HG03280 (cell line): Measurements from ENCODE around the gene LAD1.

Experiments
- ATAC-seq: cut with Tn5 transposase; IDR thresholded peaks from one replicate; pipeline ENCODE4 v1.9.1; 2021; ENCODE audit warnings: mild to moderate bottlenecking, moderate library complexity; ENCODE audit not compliant: unreplicated experiment

The LAD1 gene

GRCh38 chr1:201419746-201420607 is 20.9 kb upstream of the LAD1 start:
- no peak for ATAC-seq

DNA sequence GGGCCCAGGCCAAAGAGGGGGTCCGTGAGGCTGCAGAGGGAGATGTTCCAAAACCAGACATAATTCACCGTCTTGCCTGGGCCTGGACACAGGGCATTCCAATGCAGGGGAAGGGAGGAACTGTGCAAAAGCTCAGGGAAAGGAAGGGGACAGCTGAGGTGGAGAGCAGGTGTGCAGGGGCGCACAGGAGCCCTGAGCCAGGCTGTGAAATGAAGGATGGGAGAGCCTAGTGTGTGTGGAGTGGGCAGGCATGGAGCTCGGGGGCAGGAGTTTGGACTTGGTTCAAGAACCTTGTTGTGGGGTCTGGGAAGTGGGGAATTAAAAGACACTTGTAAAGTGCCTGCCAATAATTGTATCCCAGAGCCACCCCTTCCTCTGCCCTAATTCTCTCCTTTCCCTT is 20.1 kb upstream of the LAD1 start:
- no peak for ATAC-seq

- no peak for ATAC-seq
Observed at GRCh38 chr1:201418461-201418860, 19.3 kb upstream of the LAD1 start.

GRCh38 chr1:201414051-201414738 is 15.1 kb upstream of the LAD1 start:
- ATAC-seq, result no peak

DNA sequence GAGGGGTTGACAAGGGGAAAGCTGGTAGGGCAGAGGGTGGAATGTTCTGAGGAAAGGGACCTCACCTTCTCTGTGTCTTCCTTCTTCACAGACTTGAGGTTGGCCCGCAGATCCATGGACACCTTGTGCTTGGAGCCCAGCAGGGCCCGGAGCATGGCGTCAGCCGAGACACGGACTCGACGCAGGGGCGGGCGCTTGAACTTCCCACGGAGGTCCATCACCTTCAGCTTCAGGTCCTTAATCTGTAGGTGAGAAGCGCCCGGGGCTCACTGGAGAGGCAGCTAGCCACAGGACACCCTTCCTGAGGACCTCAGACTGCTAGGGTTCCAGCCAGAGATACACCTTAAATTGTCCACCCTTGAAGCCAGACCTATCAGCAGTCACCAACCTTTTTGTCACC is 12.2 kb upstream of the LAD1 start:
- no peak for ATAC-seq

- no peak for ATAC-seq
Observed at GRCh38 chr1:201409440-201409839, 10.3 kb upstream of the LAD1 start.

- no peak for ATAC-seq
Observed at GRCh38 chr1:201408834-201409200, 9.7 kb upstream of the LAD1 start.

GRCh38 chr1:201408176-201408833 is 9.2 kb upstream of the LAD1 start:
- no peak for ATAC-seq

DNA sequence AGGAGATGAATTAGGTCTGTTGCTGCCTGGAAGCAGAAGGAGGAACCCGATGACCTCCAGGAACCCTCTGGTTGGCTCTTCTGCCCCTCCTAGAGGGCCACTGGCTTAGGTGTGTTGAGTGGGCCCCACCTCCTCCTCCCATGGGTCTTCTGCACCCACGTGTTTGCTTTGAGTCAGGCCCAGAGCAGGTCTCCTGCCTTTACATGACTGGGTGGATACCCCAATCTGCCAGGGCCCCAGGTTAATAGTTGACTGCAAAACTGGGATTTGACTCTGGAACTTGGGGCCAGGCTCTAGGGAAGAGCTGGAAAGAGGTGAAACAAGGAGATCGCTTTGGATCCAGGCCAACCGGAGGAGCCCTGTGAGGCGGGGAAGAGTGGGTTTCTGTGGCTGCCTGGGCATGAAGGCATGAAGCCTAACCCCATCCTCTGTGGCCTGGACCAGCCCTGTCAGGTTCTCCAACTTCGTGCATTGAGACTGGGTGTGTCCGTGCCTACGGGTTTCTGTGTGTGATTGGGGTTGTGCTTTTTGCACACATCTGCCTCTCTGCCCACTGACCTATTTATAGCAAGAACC is 7.8 kb upstream of the LAD1 start:
- no peak for ATAC-seq

GRCh38 chr1:201405484-201405831 is 6.3 kb upstream of the LAD1 start:
- ATAC-seq, result no peak

GRCh38 chr1:201404722-201405483 is 5.8 kb upstream of the LAD1 start:
- no peak for ATAC-seq

DNA sequence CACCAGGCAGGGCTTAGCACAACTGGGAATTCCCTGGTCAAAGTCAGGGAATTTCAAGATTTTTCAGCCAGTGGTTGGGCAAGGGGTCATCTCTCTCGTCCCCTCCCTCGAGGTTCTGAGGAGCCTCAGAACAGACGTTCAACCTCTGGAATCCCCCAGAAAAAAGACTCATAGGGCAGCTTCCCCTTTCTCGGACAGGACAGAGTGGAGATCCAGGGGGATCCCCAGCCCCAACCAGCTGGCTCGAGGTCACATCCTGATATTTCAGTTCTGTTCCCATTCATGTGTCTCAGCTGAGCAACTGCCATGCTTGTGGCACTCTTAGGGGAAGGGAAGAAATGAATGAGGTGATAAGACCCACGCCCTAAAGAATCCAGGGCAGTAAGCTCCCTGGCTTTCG is 4.9 kb upstream of the LAD1 start:
- no peak for ATAC-seq

DNA sequence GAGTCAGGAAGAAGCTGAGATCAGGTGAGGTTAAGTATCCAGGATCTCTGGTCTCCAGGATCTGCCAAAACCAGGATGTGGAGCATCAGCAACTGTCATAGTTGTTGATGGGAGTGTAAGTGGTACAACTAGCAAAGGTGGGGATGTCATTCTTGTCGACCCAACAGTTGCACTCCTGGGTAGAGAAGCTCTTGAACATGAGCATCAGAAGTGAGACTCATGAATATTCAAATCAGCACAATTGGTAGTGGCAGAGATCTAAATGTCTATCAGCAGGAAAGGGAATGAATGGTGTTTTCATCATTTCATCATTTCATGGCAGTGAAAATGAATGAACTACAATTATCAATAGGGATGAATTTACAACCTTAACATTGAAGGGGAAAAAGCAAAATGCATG is 4.2 kb upstream of the LAD1 start:
- ATAC-seq, result no peak

GRCh38 chr1:201401700-201402099 is 2.6 kb upstream of the LAD1 start:
- no peak for ATAC-seq

GRCh38 chr1:201400852-201401230 is 1.7 kb upstream of the LAD1 start:
- ATAC-seq, result no peak

DNA sequence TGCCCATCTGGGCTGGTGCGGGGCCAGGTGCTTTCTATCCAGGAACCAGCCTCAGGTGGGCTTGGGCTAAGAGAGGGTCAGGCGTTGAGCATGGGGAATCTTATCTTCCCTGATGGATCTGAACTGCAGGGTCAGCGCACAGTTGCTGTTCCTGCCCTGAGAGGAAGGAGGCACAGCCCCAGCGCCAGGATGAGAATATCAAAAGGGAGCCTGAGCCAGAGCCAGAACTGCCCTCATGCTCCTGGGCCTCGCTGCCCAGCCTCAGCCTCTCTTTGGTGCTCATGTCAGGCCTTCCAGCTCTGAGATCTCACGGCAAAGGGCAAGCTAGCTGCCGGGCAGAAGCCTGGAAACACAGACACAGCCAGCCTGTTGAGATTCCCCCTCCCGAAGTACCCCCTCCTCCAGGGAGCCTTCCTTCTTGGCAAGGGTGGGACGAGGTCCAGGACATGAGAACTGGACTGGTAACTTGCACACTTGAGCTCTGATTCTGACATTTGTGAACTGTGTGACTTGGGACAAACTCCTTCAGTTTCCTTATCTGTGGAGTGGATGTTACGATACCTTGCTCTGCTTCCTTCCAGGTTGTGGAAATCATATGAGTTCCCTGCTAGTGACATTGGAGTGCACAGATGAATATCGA is 1.2 kb upstream of the LAD1 start:
- ATAC-seq, result no peak

- ATAC-seq, result no peak
Observed at GRCh38 chr1:201399352-201400126, 415 bp upstream of the LAD1 start.

DNA sequence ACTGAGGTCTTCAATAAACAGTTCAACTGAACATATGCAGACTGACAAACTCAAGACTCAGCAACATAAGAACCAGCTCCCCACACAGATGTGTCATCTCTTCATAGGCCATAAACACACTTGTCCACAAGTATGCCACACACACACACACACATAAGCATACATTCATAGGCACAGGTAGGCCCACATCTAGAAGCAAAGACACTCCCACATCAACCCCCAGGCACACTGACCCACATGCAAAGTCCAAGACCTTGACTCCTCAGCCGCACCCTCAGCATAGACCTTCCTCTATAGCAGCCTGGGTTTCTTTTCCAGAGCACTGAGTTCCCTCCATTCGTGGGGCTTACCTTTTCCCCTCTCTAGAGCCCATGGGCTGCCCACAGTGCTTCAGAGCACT is 1.4 kb downstream of the LAD1 start:
- ATAC-seq, result no peak

DNA sequence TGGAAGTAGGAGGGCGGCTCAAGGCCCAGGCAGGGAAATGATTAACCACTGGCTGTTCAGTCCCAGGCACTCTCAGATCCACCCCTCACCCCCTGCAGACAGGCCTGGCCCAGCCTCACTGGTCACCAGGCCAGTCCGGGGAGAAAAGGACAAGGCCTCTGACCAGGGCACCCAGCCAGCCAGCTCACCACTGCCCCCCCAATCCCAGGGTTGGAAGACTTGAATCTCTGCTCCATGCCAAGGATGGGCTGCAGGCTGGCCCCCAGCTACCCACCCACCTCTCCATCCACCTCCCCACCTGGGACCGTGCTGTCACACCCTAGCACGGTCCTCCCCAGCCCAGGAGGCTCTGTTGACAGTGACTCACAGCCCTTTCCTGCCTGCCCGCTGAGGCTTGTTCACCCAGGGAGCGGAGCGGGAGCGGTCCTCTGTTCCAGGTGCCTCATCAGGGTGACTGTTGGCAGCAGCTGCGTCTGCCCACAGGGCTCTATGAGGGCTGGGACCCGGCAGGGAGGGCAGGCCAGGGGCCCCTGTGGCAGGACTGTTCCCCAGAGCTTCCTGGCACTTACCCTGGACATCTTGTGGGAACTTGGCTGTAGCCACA is 2.2 kb downstream of the LAD1 start:
- ATAC-seq, result no peak
